Neural progenitor cell (in vitro differentiated cells): ENCODE data around the gene DNAJC3. TPM values are rescaled to one million over a fixed set of nuclear protein-coding genes. Genes with fewer than 3 reads are reported as not detected.
"Not testable (repeated sequence)": the region's sequence is repeated elsewhere in the genome, so short reads cannot be mapped to it uniquely, and the experiment has no call there.

Experiments
- DNase-seq: peaks from one replicate; pipeline ENCODE4 v3.0.0-alpha.2; 2016; ENCODE audit warnings: low spot score
- H2AFZ ChIP-seq: fragments of 200-600 bp; sonication (generic); replicated peaks from 2 replicates; pipeline ENCODE4 v1.6.1; 2016; ENCODE audit warnings: antibody characterized with exemption
- H3F3A ChIP-seq: fragments of 200-600 bp; sonication (generic); 2 replicates; pipeline ENCODE4 v1.6.1; 2016; ENCODE audit warnings: antibody characterized with exemption, low read depth
- H3K27ac ChIP-seq: fragments of 200-600 bp; sonication (generic); 2 replicates; pipeline ENCODE4 v1.5.1; 2016; ENCODE audit warnings: mild to moderate bottlenecking
- H3K27me3 ChIP-seq: fragments of 200-600 bp; sonication (generic); 2 replicates; pipeline ENCODE4 v1.6.1; 2016; ENCODE audit warnings: mild to moderate bottlenecking, moderate library complexity
- H3K36me3 ChIP-seq: fragments of 200-600 bp; sonication (generic); 2 replicates; pipeline ENCODE4 v1.5.1; 2016
- H3K4me1 ChIP-seq: fragments of 200-600 bp; sonication (generic); 2 replicates; pipeline ENCODE4 v1.6.1; 2016; ENCODE audit warnings: mixed run types
- H3K4me2 ChIP-seq: fragments of 200-600 bp; sonication (generic); 2 replicates; pipeline ENCODE4 v1.6.1; 2016
- H3K4me3 ChIP-seq: fragments of 200-600 bp; sonication (generic); 2 replicates; pipeline ENCODE4 v1.5.1; 2016
- H3K79me2 ChIP-seq: fragments of 200-600 bp; sonication (generic); 2 replicates; pipeline ENCODE4 v1.6.1; 2016; ENCODE audit warnings: low read depth
- H3K9ac ChIP-seq: fragments of 200-600 bp; sonication (generic); 2 replicates; pipeline ENCODE4 v1.6.1; 2016
- H3K9me3 ChIP-seq: fragments of 200-600 bp; sonication (generic); 2 replicates; pipeline ENCODE4 v1.5.1; 2016; ENCODE audit warnings: low read depth
- H4K20me1 ChIP-seq: fragments of 200-600 bp; sonication (generic); 2 replicates; pipeline ENCODE4 v1.6.1; 2016; ENCODE audit warnings: low read depth
- H3K27ac Mint-ChIP-seq: 3 replicates; pipeline ENCODE4 v1.8.0; 2021; ENCODE audit warnings: mixed read lengths
- H3K27me3 Mint-ChIP-seq: 2 replicates; pipeline ENCODE4 v1.8.0; 2022; ENCODE audit warnings: low read depth, mild to moderate bottlenecking, inconsistent platforms, moderate library complexity, mixed read lengths; ENCODE audit not compliant: insufficient read depth
- H3K36me3 Mint-ChIP-seq: 3 replicates; pipeline ENCODE4 v1.8.0; 2021; ENCODE audit warnings: mixed read lengths
- H3K4me1 Mint-ChIP-seq: 3 replicates; pipeline ENCODE4 v1.8.0; 2021; ENCODE audit warnings: mixed read lengths
- H3K4me3 Mint-ChIP-seq: 3 replicates; pipeline ENCODE4 v1.8.0; 2021; ENCODE audit warnings: mild to moderate bottlenecking, moderate library complexity, mixed read lengths
- H3K9me3 Mint-ChIP-seq: 3 replicates; pipeline ENCODE4 v1.8.0; 2020; ENCODE audit warnings: mixed read lengths
- CTCF ChIP-seq: fragments of 200-600 bp; sonication (generic); IDR thresholded peaks from 2 replicates; pipeline ENCODE4 v1.5.1; 2017; ENCODE audit warnings: antibody characterized with exemption, mild to moderate bottlenecking
- EZH2 ChIP-seq: fragments of 200-600 bp; sonication (generic); IDR thresholded peaks from 2 replicates; pipeline ENCODE4 v1.6.1; 2017; ENCODE audit warnings: antibody characterized with exemption, mild to moderate bottlenecking, moderate library complexity
- EZH2phosphoT487 ChIP-seq: fragments of 200-600 bp; sonication (generic); IDR thresholded peaks from 2 replicates; pipeline ENCODE4 v1.6.1; 2017; ENCODE audit warnings: antibody characterized with exemption
- total RNA-seq: library from RNA; depleted of rRNA; stranded (reverse); fragments of >200 nt; gene quantifications from 2 replicates; pipeline ENCODE4 v1.2.3, GENCODE V29; 2015; ENCODE audit warnings: low replicate concordance

Gene DNAJC3
- total RNA-seq, 1 donor from 2014 or later, result 17.3 TPM

GRCh38 chr13:95656386-95657015 lies 20.4 kb upstream of the DNAJC3 start:
- H3K27ac ChIP-seq, result no peak overlapping the region
- H3F3A ChIP-seq, result no peaks in the 10 kb centered on the region
- no peak overlapping the region for H2AFZ ChIP-seq
- Mint-ChIP-seq H3K4me1 (peaks cover 2% of the 10 kb centered on the region), H3K4me3 (no peak overlapping the region), H3K36me3 (no peaks in the 10 kb centered on the region), H3K27me3 (no peaks in the 10 kb centered on the region), H3K9me3 (no peaks in the 10 kb centered on the region), H3K27ac (no peak overlapping the region)
- no peak overlapping the region for H3K4me3 ChIP-seq
- H3K9me3 ChIP-seq, result no peaks in the 10 kb centered on the region
- H3K4me1 ChIP-seq, result no peaks in the 10 kb centered on the region
- no peaks in the 10 kb centered on the region for H4K20me1 ChIP-seq
- H3K36me3 ChIP-seq, result no peaks in the 10 kb centered on the region
- no peaks in the 10 kb centered on the region for H3K27me3 ChIP-seq
- no peaks in the 10 kb centered on the region for H3K79me2 ChIP-seq
- H3K9ac ChIP-seq, result no peak overlapping the region
- H3K4me2 ChIP-seq, result no peak overlapping the region
- TF ChIP-seq CTCF (no peak), EZH2phosphoT487 (no peak), EZH2 (no peak)
- no peak for DNase-seq

- no peaks in the 10 kb centered on the region for H3K27me3 Mint-ChIP-seq
- H3K27ac Mint-ChIP-seq, result no peak overlapping the region
- no peaks in the 10 kb centered on the region for H3K27me3 ChIP-seq
- no peak overlapping the region for H3K9ac ChIP-seq
- no peaks in the 10 kb centered on the region for H3F3A ChIP-seq
- H3K9me3 ChIP-seq, result no peaks in the 10 kb centered on the region
- no peak for TF ChIP-seq CTCF
- H3K36me3 Mint-ChIP-seq, result no peaks in the 10 kb centered on the region
- H3K4me1 ChIP-seq, result no peaks in the 10 kb centered on the region
- no peak overlapping the region for H3K4me3 Mint-ChIP-seq
- no peak for DNase-seq
- H2AFZ ChIP-seq, result no peak overlapping the region
- H3K9me3 Mint-ChIP-seq, result no peaks in the 10 kb centered on the region
- no peaks in the 10 kb centered on the region for H3K79me2 ChIP-seq
- no peak overlapping the region for H3K4me3 ChIP-seq
- H3K4me2 ChIP-seq, result no peak overlapping the region
- H3K27ac ChIP-seq, result no peak overlapping the region
- no peaks in the 10 kb centered on the region for H3K4me1 Mint-ChIP-seq
- H3K36me3 ChIP-seq, result no peaks in the 10 kb centered on the region
- H4K20me1 ChIP-seq, result no peaks in the 10 kb centered on the region
Measured at GRCh38 chr13:95659500-95659899, 17.4 kb upstream of the DNAJC3 start.

- no peak overlapping the region for H3K27ac ChIP-seq
- TF ChIP-seq EZH2phosphoT487 (no peak), EZH2 (no peak), CTCF (peak; percentile 61)
- no peak overlapping the region for H3K4me2 ChIP-seq
- no peaks in the 10 kb centered on the region for H3K36me3 ChIP-seq
- peaks cover 7% of the 10 kb centered on the region for H3K9me3 Mint-ChIP-seq
- no peaks in the 10 kb centered on the region for H3K27me3 ChIP-seq
- H2AFZ ChIP-seq, result no peak overlapping the region
- no peaks in the 10 kb centered on the region for H3K4me1 Mint-ChIP-seq
- no peaks in the 10 kb centered on the region for H3K36me3 Mint-ChIP-seq
- peaks cover 7% of the 10 kb centered on the region for H3K9me3 ChIP-seq
- no peaks in the 10 kb centered on the region for H3K27me3 Mint-ChIP-seq
- no peaks in the 10 kb centered on the region for H3K4me1 ChIP-seq
- no peaks in the 10 kb centered on the region for H3F3A ChIP-seq
- no peak overlapping the region for H3K4me3 ChIP-seq
- peak; percentile 56 for DNase-seq
- H3K79me2 ChIP-seq, result no peaks in the 10 kb centered on the region
- H4K20me1 ChIP-seq, result no peaks in the 10 kb centered on the region
- H3K9ac ChIP-seq, result no peak overlapping the region
- no peak overlapping the region for H3K27ac Mint-ChIP-seq
- no peak overlapping the region for H3K4me3 Mint-ChIP-seq
Measured at GRCh38 chr13:95660981-95661581, 15.9 kb upstream of the DNAJC3 start.

- H3K9ac ChIP-seq, H3K4me1 Mint-ChIP-seq, H3K27me3 ChIP-seq, DNase-seq, H3K36me3 ChIP-seq, H3K27ac Mint-ChIP-seq, H3K4me2 ChIP-seq, H3K4me3 Mint-ChIP-seq, H3K4me3 ChIP-seq, H3F3A ChIP-seq, H3K27me3 Mint-ChIP-seq, H4K20me1 ChIP-seq, H3K4me1 ChIP-seq, H3K27ac ChIP-seq, H2AFZ ChIP-seq, H3K79me2 ChIP-seq: not testable (repeated sequence)
- peaks cover 11% of the 10 kb centered on the region for H3K36me3 Mint-ChIP-seq
- peaks cover 22% of the 10 kb centered on the region for H3K9me3 ChIP-seq
- H3K9me3 Mint-ChIP-seq, result peaks cover 51% of the 10 kb centered on the region
Measured at GRCh38 chr13:95667235-95667634, 9.7 kb upstream of the DNAJC3 start.
